ENCODE results near the gene MAN1A2.

The MAN1A2 gene

DNA sequence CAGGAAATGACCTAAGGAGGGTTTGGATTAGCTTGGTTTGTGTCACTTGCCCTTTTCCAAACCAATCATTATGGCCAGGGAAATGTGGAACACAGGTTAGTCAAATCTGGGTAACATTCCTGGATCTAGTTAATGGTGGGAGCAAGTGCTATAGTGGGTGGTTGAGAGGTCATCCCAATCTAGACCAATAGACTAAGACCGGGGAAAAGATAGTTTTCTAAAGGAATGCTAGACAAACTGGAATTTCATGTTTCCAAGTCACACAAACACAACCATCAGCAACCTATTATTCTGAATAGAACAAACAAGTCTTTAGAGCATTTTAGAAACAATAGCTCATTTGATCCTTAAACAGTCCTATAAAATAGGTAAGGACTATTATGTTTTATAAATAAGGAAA, 4.3 kb upstream of the MAN1A2 start:
- DNase-seq = no peak

DNA sequence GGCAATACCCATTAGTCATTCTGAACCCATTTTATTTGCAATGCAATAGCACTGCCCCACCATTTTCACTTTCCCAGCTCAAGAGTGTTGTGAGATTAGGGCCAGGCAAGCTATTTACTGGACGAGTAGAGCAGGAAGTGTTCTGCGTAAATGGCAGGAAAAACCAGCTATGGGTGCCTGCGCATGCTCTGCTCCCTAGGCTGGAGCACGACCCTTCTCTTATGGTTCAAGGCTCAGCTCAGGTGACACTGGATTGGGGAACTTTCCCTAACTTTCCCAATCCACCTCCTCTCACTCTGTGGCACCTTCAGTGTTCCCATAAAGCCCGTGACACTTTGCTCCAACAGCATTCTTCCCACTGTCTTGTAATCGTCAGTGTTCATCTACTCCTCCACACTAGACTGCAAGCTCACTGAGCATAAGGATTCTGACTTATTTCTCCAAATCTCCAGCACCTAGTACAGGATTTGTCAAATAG, 3.6 kb upstream of the MAN1A2 start:
- DNase-seq = no peak

DNA sequence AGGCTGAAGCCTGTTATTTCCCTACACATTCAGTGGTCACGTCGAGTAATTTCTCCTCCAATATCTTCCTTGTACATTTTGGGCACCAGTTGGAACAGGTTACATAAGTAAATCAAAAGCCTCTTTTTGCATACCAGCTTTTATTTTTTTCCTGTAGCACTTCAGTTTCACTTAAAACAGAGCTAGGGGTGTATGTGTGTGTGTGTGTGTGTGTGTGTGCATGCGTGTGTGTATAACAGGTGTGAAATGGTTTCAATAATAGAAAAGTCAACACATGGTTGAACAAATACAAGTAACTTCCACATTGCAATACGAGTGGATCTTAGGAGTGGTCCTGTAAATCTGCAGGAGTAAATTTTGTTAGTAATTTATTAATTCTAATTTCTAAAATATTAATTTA, 3.0 kb upstream of the MAN1A2 start:
- no peak for DNase-seq

DNA sequence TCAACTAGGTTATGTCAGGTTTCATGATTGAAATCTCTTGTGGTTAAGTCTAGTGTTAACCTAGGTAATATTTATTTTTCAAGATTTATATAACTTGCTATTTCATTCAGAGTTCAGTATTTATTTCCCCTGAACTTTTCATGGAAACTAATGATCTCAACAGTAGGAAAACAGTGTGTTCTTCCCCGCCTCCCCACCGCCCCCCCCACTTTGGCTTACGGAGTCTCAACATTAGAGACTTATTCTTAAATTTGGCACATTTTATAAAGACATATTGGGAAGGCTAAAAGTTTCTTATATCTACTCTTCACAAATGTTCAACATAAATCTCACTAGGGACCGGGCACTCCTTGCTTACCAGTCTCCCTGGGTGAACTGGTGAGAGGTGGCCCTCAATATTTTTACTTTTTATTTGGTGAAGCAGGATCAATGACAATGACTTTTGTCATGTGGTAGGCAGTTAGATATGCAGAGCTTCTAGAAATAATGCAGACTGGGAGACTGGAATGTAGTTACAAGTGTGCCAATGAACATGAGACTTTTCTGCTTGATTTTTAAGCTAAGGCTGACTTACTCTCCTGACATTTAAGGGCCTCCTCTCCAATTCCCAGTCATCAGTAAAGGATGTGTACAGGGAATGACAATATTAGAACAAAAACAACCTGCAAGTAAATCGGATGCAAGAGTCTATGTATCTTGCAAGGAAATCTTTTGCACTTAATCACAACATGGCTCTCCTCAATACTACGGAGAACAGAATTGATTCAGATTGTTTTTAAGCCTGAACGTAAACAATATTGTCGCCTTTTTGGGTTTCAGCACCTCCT, 1.7 kb upstream of the MAN1A2 start:
- no peak for DNase-seq

DNA sequence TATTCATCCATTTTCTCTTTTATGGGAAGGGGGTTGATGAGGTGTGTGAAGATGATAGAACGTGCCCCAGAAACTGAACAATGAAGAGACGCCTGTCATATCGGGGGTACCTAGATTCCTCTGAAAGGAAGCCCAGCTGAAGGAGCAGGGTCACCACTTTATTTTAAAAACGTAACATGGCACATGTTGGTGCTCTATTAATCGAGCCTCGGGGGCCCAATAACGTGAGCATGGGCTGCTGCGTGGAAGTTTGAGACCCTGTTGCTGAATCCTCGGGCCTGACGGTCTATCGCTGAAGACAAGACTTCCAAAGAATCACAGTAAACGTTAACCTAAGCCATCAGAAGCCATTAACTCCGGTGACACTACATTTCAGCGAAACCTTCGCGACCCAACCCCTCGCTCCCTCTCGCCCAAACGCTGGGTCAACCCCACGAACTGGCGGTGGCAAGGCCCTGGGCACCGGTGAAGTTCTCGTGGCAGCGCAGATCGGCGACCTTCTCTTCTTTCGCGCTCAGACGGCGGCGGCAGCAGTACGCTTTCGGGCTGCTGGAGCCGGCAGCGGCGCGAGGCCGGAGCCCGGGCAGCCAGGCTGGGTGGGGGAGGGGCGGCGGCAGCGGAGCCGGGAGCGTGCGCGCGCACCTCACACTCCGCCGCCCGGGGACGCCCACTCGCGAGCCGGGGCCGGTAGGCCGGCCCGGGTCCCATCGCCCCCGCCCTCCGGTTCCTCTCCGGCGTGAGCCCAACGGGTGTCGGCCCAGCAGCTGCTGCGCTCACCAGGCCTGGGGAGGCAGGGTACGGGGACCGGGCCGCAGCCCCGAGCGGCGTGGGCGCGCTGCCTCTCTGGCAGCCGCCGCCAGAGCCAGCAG, 838 bp upstream of the MAN1A2 start:
- DNase-seq = peak; percentile 91

DNA sequence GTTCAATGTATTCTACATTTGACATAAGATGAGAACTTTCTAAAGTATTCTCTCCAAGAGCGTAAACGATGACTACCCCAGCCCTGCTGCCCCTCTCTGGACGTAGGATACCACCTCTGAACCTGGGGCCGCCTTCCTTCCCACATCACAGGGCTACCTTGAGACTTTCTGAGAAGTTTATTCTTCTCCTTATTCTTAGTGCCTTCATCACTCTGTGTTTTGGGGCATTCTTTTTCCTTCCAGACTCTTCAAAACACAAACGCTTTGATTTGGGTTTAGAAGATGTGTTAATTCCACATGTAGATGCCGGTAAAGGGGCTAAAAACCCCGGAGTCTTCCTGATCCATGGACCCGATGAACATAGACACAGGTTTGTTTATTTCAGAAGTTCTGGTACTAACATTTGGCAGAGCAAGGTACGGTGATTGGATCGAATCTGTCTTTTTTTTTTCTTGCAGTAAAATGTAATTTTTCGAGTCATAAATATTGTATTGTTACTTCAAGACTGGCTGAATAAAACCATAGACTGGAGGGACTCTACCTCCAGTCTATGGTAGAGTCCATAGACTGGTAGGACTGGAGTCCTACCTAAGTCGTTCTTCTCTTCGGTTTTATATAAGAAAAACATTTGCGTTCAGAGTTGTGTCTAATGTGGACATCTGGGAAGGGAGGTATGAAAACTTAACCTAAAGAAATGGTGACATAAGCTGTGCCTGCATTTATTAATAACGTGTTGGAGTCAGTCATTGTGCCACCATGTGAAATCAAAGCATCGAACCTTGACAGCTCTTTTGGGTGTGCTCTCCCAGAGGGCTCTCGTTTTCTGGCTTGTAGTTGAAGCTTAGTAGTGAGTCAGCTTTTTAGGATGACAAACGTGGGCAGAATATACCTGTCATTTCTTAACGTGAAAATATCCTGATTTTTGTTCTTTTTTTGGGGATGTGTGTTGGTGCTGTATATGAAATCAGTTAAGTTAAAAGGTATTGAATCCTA, 1.2 kb downstream of the MAN1A2 start:
- no peak for DNase-seq

DNA sequence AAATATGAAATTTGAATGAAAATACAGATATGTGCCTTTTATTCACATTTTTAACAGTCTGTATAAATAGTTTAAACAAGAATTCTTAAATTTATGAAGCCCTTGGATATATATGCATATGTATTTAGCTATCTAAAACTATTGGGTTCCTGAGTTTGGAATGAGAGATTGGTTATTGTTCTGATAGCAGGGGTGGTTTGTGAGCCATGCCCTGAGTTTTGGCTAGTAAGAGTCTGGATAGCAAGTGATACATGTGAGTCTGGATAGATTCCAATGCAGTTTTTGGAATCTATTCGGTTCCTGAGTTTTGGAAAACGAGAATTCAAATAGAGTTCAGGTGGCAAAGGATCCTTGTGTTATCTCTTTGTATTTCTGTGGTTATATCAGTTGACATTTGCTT, 2.8 kb downstream of the MAN1A2 start:
- DNase-seq = no peak

DNA sequence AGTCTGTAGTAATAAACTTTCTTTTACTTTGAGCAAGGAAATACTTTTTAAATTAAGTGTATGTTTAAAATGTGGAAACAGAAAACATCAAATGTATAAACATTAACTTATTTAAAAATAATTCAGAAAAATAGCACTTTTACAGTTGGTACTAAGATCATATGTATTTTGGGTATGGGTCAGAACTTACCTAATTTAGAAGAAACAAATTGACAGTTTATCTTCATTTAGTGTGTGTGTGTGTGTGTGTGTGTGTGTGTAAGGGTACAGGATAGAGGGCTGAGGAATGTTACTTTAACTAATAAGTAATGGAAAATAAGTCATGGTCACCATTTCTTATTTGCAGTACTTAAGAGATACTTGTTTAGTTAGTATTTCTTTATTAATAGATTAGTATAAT, 3.3 kb downstream of the MAN1A2 start:
- DNase-seq = no peak

DNA sequence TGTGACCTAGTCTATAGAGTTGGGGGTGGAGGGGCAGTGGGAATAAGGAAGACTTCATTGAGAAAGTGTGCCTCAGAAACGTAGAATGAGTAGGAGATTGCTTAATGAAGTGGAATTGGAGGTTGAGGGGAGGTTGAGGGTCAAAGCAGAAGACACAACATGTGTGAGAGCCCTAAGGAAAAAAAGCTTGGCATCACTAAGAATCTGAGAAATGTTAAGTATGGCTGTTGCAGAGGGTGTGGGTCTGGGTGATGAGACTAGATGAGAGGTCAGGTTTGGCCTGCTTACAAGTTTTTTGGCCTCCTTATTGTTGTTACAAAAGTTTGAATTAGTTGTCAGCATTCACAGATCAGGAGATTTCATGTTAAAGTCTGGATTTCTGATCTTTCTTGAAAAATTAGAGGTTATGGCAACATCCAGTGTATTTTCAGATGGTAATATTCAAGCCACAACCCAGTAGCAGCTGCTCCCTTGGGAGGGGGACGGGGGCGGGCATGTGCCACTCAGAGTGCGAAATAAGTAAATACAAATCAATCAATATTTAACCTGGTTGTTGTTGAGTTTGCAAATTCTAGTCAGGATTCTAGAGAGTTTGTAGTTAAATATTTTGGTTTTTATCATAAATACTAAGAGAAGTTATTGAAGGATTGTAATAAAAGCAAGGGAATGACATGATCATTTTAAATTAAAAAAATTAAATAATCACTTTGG, 4.3 kb downstream of the MAN1A2 start:
- no peak for DNase-seq

DNA sequence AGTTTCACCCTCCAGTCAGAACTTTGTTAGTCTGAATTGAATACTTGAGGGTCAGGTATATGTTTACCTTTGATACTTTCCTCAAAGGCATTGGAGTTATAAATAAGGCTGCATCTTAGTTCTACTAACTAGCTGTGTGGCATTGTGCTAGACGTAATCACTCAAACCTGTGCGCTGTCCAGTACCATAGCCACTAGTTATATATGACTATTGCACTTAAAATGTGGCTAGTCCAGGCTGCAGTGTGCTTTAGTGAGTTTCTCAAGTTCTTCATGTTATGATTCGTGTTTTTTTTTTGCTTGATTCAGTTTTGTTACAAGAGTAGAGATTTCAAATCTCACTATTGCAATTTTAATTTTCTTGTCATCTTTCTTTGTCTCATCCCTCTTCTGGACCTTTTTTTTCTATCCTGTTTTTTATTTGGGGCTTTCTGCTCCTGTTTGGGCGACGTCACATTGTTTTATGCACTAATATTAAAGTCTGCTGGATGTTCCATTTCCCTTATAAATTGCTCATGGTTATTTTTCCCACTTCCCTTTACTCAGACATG, 5.7 kb downstream of the MAN1A2 start:
- no peak for DNase-seq

DNA sequence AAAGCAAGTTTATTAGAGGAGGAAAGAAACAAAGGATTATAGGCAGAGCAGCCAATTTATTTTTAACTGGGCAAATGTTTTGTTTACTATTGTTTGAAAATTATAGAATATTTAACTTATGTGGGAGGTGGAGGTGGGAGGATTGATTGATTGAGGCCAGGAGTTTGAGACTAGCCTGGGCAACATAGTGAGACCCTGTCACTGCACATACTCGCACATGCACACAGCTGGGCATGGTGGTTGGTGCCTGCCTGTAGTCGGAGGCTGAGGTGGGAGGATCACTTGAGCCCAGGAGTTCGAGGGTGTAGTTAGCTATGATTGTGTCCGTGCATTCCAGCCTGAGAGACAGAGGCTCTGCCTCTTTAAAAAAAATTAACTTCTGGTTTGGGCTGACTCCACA, 6.7 kb downstream of the MAN1A2 start:
- DNase-seq = no peak

DNA sequence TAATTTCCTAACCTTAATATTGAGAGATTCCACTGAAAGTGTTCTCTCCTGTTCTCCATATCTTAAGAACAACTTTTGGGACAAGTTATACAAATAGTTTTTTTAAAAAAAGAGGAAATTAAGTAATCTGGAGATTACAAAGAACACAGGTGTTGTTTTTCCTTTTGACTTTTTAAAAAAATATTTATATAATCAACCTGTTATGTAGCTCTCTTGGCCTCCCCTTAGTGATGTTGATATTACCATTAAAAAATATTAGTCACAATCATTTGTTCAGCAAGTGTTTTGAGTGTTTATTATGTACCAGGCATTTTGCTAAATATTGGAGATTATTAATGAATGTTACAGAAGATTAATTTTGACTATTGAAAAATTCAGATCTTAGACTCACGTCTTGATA, 8.1 kb downstream of the MAN1A2 start:
- no peak for DNase-seq

DNA sequence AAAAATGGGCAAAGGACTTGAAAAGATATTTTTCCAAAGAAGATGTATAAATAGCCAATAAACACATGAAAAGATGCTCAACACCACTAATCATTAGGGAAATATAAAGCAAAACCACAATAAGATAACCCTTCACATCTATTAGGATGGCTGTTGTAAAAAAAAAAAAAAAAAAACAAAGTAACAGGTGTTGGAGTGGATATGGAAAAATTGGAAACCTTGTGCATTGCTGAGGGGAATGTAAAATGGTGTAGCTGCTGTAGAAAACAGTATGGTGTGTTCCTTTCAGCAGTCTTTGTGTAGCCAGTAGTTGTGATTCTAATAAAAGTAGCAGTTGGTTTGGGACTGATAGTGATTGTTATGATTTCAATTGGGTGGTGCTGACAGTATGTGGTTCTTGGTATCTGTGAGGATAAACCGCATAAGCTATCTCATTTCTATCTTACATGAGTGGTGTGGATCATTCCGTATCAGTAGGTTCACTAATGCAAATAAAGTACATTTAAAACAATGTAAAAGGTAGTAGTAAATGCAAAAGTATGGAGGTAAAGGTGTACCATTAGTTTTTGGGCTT, 19.9 kb downstream of the MAN1A2 start:
- no peak for DNase-seq

DNA sequence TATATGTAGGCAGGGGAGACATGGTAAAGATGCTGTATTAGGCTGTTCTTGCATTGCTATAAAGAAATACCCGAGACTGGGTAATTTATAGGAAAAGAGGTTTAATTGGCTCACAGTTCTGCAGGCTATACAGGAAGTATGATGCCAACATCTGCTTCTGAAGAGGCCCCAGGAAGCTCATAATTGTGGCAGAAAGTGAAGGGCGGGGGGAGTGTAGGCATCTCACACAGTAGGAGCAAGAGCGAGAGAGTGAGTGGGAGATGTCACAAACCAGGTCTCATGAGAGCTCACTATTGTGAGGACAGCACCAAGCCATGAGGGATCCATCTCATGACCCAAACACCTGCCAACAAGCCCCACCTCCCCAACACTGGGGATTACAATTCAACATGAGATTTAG, 21.1 kb downstream of the MAN1A2 start:
- DNase-seq = no peak

DNA sequence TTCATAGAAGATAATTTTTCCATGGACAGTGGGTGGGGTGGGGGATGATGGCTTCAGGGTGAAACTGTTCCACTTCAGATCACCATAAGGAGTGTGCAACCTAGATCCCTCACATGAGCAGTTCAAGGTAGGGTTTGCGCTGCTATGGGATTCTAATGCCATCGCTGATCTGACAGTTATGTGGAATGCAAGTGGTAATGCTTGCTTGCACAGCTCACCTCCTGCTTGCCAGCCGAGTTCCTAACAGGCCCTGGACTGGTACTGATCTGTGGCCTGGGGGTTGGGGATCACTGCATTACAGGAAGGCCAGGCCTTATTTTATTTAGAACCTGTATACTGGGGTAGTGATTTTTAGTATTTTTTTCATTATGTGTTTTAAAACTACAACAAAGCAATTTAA, 22.0 kb downstream of the MAN1A2 start:
- no peak for DNase-seq

DNA sequence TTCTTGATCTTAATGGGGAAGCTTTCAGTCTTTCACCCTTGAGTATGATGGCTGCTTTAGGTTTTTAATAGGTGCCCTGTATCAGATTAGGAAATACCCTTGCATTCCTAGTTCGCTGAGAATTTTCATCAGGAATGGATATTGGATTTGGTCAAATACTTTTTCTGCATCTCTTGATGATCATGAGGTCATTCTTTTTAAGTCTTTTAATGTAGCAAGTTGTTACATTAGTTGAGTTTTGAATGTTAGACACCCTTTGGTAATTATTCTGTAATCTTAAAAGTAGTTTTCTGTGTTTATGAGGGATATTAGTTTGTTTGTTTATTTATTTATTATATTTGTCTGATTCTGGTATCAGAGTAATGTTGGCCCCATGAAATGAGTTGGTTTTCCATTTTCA, 22.5 kb downstream of the MAN1A2 start:
- no peak for DNase-seq

DNA sequence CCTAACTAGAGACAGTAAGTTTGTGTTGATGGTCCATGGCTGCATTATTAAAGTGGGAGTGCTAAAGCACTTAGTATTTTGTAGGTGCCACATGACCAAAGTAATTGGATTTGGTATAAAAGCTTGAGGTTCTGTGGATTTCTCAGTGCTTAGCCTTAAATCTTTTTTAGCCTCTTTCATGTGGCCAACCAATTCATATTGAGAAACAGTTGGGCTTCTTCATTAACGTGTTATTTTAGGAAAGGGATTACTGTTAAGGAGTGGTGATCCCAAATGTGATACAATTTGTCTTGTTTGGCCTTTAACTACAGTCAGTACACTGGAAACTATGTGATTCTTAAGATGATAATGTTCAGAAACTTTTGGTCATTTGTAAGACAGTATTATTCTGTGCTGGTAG, 25.5 kb downstream of the MAN1A2 start:
- no peak for DNase-seq

DNA sequence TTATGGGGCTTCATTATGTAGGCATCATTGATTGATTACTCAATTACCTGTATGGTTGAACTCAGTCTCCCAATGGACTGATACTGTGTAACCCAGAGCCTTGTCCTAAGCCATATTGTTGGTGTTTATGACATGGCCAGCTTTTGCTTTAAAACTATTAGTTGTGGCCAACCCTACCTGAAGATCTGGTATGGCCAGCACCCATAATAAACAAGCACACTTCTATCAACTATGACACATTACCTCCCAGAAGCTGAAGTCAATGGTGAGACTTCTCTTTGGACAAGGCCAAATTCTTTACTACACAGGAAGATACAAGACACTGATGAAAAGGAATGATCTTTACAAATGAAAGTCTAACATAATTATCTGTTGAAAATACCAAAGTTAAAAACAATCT, 28.8 kb downstream of the MAN1A2 start:
- no peak for DNase-seq

DNA sequence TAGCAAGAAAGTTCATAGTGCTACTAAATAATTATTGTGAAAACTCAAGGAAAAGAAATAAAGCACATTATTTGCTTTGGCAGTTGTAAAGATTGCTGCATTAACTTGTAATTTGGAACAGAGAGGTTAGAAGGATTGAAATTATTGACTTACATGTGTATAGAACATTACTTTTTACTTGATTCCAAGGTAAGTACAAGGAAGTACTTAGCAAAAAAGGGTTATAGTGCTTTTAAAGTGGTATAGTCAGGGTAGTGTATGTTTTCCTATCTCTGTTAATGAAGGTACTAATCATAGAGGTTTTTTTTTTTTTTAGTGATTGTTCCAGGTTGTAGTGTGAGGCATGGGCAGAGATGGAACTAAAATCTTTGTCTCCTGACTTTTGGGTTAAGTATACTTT, 29.4 kb downstream of the MAN1A2 start:
- no peak for DNase-seq

DNA sequence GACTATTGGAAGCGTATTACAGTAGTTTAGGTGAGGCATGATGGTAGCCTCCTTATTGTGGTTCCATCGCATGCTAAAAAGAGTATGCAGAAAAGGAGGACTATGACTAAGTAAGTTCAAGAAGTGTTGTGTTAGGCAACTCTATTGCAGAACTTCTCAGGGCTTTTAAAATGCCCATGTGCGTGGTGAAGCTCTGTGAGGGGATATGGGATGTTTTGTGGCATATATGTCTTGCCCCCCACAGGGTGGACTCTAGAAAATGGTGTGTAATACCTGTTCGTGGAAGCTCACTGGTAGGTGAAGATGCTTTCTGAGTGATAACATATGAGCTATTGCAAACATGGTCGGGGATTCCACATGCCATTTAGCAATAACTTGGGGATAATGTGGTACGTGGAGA, 31.7 kb downstream of the MAN1A2 start:
- no peak for DNase-seq

DNA sequence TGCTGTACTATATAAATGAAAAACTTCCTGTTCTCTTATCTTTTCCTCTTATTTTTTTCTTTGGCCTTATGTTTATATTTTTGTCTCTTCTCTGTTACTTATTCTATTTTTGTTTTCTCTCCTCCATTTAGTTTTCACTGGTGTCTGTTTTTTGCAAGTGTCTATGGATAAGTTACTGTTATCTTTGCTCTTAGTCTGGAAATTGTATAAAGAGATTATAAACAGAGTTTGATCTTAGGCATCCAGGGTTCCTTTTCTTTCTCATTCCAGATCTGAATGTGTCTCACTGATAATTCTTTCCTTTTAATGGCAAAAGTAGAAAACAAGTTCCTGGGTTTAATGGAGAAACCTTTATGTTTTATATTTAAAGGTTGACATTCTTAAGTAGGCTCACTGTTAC, 34.5 kb downstream of the MAN1A2 start:
- DNase-seq = no peak

DNA sequence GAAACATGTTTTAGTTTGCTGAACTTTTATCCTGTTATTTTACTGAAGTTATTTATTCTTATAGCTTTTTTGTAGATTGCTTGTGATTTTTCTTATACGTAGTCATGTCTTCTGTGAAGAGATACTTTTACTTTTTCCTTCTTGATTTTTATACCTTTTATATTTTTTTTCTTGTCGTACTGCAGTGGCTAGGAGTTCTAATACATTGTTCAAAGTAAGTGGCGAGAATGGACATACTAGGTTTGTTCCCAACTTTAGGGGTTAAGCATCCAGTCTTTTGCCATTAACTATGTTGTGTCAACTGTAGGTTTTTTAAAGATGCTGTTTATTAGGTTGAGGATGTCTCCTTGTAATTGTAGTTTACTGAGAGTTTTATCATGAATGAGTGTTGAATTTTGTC, 36.3 kb downstream of the MAN1A2 start:
- DNase-seq = no peak

All from right hindlimb (tissue), 1 donor.